ENCODE measurements around the gene TM4SF20.

TM4SF20 gene

DNA sequence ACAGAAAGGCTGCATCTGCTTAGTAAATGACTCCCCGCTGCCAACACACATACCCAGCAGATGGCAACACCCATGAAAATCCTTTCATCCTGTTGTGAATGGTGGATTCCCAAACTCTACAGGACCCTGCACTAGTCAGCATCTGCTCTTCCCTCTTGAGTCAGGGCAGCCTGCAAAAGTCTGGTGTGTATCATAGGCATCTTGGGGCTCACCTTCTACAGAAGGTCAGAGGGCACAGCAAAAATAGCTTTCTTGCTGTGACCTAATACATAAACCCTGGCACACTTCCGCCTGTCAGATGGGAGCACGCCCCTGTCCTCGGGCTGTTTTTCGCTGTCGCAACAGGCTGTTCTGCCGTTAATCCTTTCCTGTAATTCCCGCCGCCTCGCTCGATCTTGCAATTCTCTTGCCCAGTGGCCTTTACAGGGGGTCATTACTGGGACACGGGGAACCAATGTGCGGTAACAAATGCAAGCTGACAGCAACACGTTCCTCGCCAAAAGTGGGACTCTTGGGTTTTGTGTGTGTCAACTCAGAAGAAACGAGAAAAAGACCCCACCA, 28.6 kb upstream of the TM4SF20 start:
- H3K4me2 ChIP-seq, result no peak overlapping the region
- H3K36me3 ChIP-seq (ENCODE audit: insufficient read depth), result no peaks in the 10 kb centered on the region
- H3K9ac ChIP-seq, result no peak overlapping the region
- no peak overlapping the region for H2AFZ ChIP-seq (ENCODE audit: low read depth)
- no peak overlapping the region for H3K27ac ChIP-seq
- no peaks in the 10 kb centered on the region for H4K20me1 ChIP-seq (ENCODE audit: insufficient read depth)
- no peaks in the 10 kb centered on the region for H3K27me3 ChIP-seq (ENCODE audit: insufficient read depth, low read depth)
- no peaks in the 10 kb centered on the region for H3K79me2 ChIP-seq (ENCODE audit: insufficient read depth, low read depth)
- TF ChIP-seq, protein P1, sequence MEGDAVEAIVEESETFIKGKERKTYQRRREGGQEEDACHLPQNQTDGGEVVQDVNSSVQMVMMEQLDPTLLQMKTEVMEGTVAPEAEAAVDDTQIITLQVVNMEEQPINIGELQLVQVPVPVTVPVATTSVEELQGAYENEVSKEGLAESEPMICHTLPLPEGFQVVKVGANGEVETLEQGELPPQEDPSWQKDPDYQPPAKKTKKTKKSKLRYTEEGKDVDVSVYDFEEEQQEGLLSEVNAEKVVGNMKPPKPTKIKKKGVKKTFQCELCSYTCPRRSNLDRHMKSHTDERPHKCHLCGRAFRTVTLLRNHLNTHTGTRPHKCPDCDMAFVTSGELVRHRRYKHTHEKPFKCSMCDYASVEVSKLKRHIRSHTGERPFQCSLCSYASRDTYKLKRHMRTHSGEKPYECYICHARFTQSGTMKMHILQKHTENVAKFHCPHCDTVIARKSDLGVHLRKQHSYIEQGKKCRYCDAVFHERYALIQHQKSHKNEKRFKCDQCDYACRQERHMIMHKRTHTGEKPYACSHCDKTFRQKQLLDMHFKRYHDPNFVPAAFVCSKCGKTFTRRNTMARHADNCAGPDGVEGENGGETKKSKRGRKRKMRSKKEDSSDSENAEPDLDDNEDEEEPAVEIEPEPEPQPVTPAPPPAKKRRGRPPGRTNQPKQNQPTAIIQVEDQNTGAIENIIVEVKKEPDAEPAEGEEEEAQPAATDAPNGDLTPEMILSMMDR (conservative IDR thresholded peaks at IDR 0.05; ENCODE audit: low read depth, low read length), result no peak
- peaks cover 56% of the 10 kb centered on the region for H3K4me1 ChIP-seq (ENCODE audit: low read depth, poor library complexity, severe bottlenecking)
- no peak overlapping the region for H3K4me3 ChIP-seq (IDR thresholded peaks at IDR 0.05; ENCODE audit: insufficient read depth, low read depth, low read length)

DNA sequence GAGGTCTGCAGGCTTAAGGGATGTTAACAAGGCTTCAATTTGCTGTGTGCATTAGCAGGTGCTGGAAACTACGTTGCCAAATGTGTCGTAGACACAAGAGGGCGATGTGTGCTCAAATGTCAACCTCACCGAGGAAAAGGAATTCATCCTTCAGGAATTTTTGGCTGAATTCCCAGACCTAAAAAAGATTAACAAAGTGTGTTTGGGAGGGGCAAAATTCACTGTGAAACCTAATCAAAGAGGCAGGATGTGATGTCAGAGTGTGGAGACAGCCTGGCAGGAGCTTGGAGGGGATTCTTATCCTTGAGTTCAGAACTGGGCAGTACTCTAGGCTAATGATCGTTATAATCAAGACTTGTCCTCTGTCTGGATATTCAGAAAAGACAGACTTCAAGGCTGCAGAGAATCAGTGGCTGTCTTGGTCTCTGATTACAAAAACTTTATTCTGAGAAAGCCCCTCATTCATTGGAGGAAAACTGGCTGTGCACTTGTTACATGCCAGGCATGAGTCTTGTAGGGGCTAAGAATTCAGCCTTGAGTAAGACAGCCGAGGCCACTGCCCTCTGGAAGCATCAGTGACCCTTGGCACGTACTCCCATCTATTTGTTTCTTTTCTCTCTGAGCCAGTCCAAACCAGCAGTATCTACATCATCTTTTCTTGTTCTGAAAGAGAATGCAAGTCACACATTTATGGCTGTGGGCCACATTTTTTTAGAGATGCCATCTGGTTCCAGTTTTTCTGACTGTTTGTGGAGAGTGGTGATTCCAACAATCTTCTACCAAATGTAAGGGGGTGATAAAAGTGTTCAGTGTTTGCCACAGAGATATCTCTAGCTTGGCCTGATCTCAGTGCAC, 27.3 kb upstream of the TM4SF20 start:
- TF ChIP-seq, protein P1 (conservative IDR thresholded peaks at IDR 0.05; ENCODE audit: low read depth, low read length), result peak; percentile 73
- H3K4me3 ChIP-seq (IDR thresholded peaks at IDR 0.05; ENCODE audit: insufficient read depth, low read depth, low read length), result no peak overlapping the region
- peaks cover 43% of the 10 kb centered on the region for H3K4me1 ChIP-seq (ENCODE audit: low read depth, poor library complexity, severe bottlenecking)
- 0 out of 2 replicates have a peak overlapping the region, but pooled peaks have one; percentile 17 for H3K4me2 ChIP-seq
- H4K20me1 ChIP-seq (ENCODE audit: insufficient read depth), result no peaks in the 10 kb centered on the region
- no peaks in the 10 kb centered on the region for H3K79me2 ChIP-seq (ENCODE audit: insufficient read depth, low read depth)
- no peak overlapping the region for H2AFZ ChIP-seq (ENCODE audit: low read depth)
- no peaks in the 10 kb centered on the region for H3K27me3 ChIP-seq (ENCODE audit: insufficient read depth, low read depth)
- no peak overlapping the region for H3K9ac ChIP-seq
- no peak overlapping the region for H3K27ac ChIP-seq
- no peaks in the 10 kb centered on the region for H3K36me3 ChIP-seq (ENCODE audit: insufficient read depth)

DNA sequence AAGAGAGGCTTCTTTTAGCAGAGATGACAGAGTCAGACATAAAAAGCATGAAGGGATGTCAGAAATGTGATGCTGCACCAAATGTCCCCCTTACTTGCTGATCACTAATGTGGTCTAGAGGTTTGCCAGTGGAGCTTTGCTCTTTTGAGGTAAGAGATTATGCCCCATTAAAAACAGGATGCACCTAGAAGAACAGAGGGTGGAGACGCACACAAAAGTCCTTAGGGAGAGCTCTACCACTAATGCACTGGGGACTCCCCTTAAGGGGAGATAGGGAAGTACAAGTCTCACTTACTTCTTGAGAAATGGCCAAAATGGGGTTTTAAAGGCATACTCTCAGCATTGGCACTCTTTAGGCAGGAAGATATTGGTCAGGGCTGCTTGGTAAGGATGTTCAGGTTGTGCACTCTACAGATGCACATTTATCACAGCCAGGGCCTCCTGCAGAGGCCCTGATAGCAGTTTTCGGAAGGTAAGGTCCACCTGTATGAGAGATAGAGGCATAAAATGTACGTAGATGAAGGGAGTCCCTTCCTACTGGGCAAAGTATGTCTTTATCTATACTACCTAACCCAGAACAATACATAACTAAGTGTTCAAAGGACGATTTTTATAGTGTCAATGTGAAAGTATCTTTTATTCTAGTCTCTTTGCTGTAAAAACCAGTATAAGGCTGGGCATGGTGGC, 25.6 kb upstream of the TM4SF20 start:
- H3K4me2 ChIP-seq, result no peak overlapping the region
- TF ChIP-seq, protein P1 (conservative IDR thresholded peaks at IDR 0.05; ENCODE audit: low read depth, low read length), result no peak

DNA sequence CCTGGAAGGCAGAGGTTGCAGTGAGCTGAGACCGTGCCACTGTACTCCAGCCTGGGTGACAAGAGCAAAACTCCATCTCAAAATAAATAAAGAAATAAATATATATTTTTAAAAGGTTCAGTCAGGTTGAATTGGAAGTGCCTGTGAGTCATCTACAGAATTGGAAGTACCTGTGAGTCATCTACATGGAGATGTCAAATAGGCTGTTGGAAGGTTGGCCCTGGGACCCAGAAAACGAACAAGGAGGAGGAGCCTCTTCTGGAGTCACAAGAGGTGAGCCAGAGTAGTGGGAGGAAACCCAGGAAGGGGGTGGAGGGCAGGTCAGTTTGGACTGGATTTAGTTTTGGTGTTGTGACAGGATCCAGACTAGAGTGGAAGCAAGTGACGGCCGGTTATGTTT, 23.9 kb upstream of the TM4SF20 start:
- no peak overlapping the region for H3K4me2 ChIP-seq
- peaks cover 17% of the 10 kb centered on the region for H3K4me1 ChIP-seq (ENCODE audit: low read depth, poor library complexity, severe bottlenecking)
- no peaks in the 10 kb centered on the region for H3K79me2 ChIP-seq (ENCODE audit: insufficient read depth, low read depth)
- no peaks in the 10 kb centered on the region for H3K27me3 ChIP-seq (ENCODE audit: insufficient read depth, low read depth)
- H3K9ac ChIP-seq, result no peak overlapping the region
- H3K4me3 ChIP-seq (IDR thresholded peaks at IDR 0.05; ENCODE audit: insufficient read depth, low read depth, low read length), result no peak overlapping the region
- no peak overlapping the region for H3K27ac ChIP-seq
- no peak overlapping the region for H2AFZ ChIP-seq (ENCODE audit: low read depth)
- no peaks in the 10 kb centered on the region for H4K20me1 ChIP-seq (ENCODE audit: insufficient read depth)
- TF ChIP-seq, protein P1 (conservative IDR thresholded peaks at IDR 0.05; ENCODE audit: low read depth, low read length), result no peak
- H3K36me3 ChIP-seq (ENCODE audit: insufficient read depth), result no peaks in the 10 kb centered on the region

More for the DNA sequence above, 25.6 kb upstream of the TM4SF20 start:
- no peak overlapping the region for H2AFZ ChIP-seq (ENCODE audit: low read depth)
- H3K79me2 ChIP-seq (ENCODE audit: insufficient read depth, low read depth), result no peaks in the 10 kb centered on the region
- no peak overlapping the region for H3K9ac ChIP-seq
- H3K27ac ChIP-seq, result no peak overlapping the region
- peaks cover 26% of the 10 kb centered on the region for H3K4me1 ChIP-seq (ENCODE audit: low read depth, poor library complexity, severe bottlenecking)
- no peak overlapping the region for H3K4me3 ChIP-seq (IDR thresholded peaks at IDR 0.05; ENCODE audit: insufficient read depth, low read depth, low read length)
- H4K20me1 ChIP-seq (ENCODE audit: insufficient read depth), result no peaks in the 10 kb centered on the region
- H3K27me3 ChIP-seq (ENCODE audit: insufficient read depth, low read depth), result no peaks in the 10 kb centered on the region
- H3K36me3 ChIP-seq (ENCODE audit: insufficient read depth), result no peaks in the 10 kb centered on the region
